SU-DHL-6 (cell line): ENCODE results near the gene TMEM163.

Experiments
- EZH2phosphoT487 ChIP-seq: fragments of 200-600 bp; sonication (generic), shearing (Covaris generic); conservative IDR thresholded peaks from 2 replicates; pipeline ENCODE4 v1.6.1; 2018; ENCODE audit warnings: mild to moderate bottlenecking, antibody characterized with exemption, low read length, moderate library complexity, mixed read lengths
- TF ChIP-seq, protein P1 (sequence below): fragments of 200-600 bp; sonication (generic); IDR thresholded peaks from one replicate; pipeline ENCODE4 v1.5.1; 2017; ENCODE audit warnings: antibody characterized with exemption, mild to moderate bottlenecking, low read length, moderate library complexity; ENCODE audit not compliant: insufficient read depth, poor library complexity, severe bottlenecking

DNA sequence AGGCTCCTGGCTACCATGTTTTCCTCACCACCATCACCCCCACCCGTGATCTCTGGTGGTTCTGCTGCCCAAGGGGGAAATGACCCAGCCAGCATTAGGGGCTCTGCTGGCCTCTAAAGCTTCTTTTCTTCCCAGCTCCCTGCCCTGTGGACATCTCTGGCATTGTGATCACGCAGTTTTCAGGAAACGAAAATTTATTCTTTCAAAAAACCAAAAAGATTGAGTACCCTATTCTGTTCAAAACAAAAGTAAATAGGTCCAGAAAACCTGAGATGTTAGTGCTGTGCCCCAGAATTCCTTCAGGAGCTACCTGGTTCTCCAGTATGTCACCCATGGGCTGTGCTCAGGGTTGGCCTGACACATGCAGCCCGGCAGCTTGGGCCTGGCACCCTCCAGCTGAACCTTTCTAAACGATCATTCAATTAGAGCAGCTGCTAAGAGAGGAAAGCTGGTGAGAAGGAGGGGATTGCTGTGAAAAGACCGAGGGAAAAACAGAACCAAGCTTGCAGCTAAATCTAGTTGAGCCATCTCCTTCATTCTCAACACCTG lies 307.4 kb downstream of the TMEM163 start:
- TF ChIP-seq, protein P1, sequence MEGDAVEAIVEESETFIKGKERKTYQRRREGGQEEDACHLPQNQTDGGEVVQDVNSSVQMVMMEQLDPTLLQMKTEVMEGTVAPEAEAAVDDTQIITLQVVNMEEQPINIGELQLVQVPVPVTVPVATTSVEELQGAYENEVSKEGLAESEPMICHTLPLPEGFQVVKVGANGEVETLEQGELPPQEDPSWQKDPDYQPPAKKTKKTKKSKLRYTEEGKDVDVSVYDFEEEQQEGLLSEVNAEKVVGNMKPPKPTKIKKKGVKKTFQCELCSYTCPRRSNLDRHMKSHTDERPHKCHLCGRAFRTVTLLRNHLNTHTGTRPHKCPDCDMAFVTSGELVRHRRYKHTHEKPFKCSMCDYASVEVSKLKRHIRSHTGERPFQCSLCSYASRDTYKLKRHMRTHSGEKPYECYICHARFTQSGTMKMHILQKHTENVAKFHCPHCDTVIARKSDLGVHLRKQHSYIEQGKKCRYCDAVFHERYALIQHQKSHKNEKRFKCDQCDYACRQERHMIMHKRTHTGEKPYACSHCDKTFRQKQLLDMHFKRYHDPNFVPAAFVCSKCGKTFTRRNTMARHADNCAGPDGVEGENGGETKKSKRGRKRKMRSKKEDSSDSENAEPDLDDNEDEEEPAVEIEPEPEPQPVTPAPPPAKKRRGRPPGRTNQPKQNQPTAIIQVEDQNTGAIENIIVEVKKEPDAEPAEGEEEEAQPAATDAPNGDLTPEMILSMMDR: no peak
- TF ChIP-seq EZH2phosphoT487: no peak
